HG03565 (cell line): Measurements from ENCODE around the gene PKD1L1.

Experiments used
- ATAC-seq: cut with Tn5 transposase; IDR thresholded peaks from one replicate; pipeline ENCODE4 v1.9.1; 2021; ENCODE audit warnings: mild to moderate bottlenecking, moderate library complexity; ENCODE audit not compliant: unreplicated experiment

PKD1L1 gene

GRCh38 chr7:47878662-47879061 lies 69.6 kb downstream of the PKD1L1 start:
- ATAC-seq: no peak

GRCh38 chr7:47877336-47877735 lies 70.9 kb downstream of the PKD1L1 start:
- no peak for ATAC-seq

- no peak for ATAC-seq
Measured at GRCh38 chr7:47875998-47876744, 72.1 kb downstream of the PKD1L1 start.

- ATAC-seq: no peak
Measured at GRCh38 chr7:47875406-47875805, 72.9 kb downstream of the PKD1L1 start.

GRCh38 chr7:47873762-47874161 lies 74.5 kb downstream of the PKD1L1 start:
- no peak for ATAC-seq

GRCh38 chr7:47867286-47867685 lies 81.0 kb downstream of the PKD1L1 start:
- no peak for ATAC-seq

- no peak for ATAC-seq
Measured at GRCh38 chr7:47866120-47866519, 82.1 kb downstream of the PKD1L1 start.

- ATAC-seq: no peak
Measured at GRCh38 chr7:47852330-47853245, 95.7 kb downstream of the PKD1L1 start.

GRCh38 chr7:47847207-47847606 lies 101.1 kb downstream of the PKD1L1 start:
- no peak for ATAC-seq

- ATAC-seq: no peak
Measured at GRCh38 chr7:47846138-47846836, 102.0 kb downstream of the PKD1L1 start.

GRCh38 chr7:47844311-47844710 lies 104.0 kb downstream of the PKD1L1 start:
- ATAC-seq: no peak

- no peak for ATAC-seq
Measured at GRCh38 chr7:47843291-47843690, 105.0 kb downstream of the PKD1L1 start.

- no peak for ATAC-seq
Measured at GRCh38 chr7:47839381-47839780, 108.9 kb downstream of the PKD1L1 start.

GRCh38 chr7:47837826-47838225 lies 110.4 kb downstream of the PKD1L1 start:
- ATAC-seq: no peak

GRCh38 chr7:47836503-47837202 lies 111.6 kb downstream of the PKD1L1 start:
- no peak for ATAC-seq

GRCh38 chr7:47836080-47836479 lies 112.2 kb downstream of the PKD1L1 start:
- ATAC-seq: no peak

GRCh38 chr7:47833211-47833610 lies 115.1 kb downstream of the PKD1L1 start:
- ATAC-seq: no peak

- no peak for ATAC-seq
Measured at GRCh38 chr7:47832105-47832715, 116.1 kb downstream of the PKD1L1 start.

- no peak for ATAC-seq
Measured at GRCh38 chr7:47830015-47830414, 118.3 kb downstream of the PKD1L1 start.

- no peak for ATAC-seq
Measured at GRCh38 chr7:47827871-47828270, 120.4 kb downstream of the PKD1L1 start.
